Tibial artery (tissue), 4 donors: ENCODE measurements around the gene TGFBRAP1.

ENCODE experiments used
- DNase-seq, 2 donors: peaks; one replicate each; pipeline ENCODE4 v3.0.0-alpha.2; 2019
- H3K27ac ChIP-seq, 2 donors: fragments of 200-600 bp; sonication (generic) in 1 of 2; 1 replicate in 1 of 2; 2 replicates in 1 of 2; pipeline ENCODE4 v1.5.1; 2018 to 2019; ENCODE audit warnings: mild to moderate bottlenecking in 1 of 2
- H3K27me3 ChIP-seq, 2 donors: fragments of 200-600 bp; sonication (generic) in 1 of 2; one replicate each; pipeline versions ENCODE4 v1.5.1 to v1.6.0; 2016 to 2019
- H3K36me3 ChIP-seq, 3 donors: fragments of 200-600 bp; sonication (generic) in 2 of 3; one replicate each; pipeline ENCODE4 v1.5.1; 2016 to 2019; ENCODE audit warnings: mild to moderate bottlenecking in 2 of 3
- H3K4me1 ChIP-seq, 4 donors: fragments of 200-600 bp; sonication (generic) in 2 of 4; 1 replicate in 3 of 4; 2 replicates in 1 of 4; pipeline ENCODE4 v1.5.1; 2016 to 2019
- H3K4me3 ChIP-seq, 2 donors: fragments of 200-600 bp; sonication (generic) in 1 of 2; 1 replicate in 1 of 2; 2 replicates in 1 of 2; pipeline ENCODE4 v1.5.1; 2018 to 2019; ENCODE audit warnings: mild to moderate bottlenecking in 2 of 2
- H3K9me3 ChIP-seq, 3 donors: fragments of 200-600 bp; sonication (generic) in 1 of 3; one replicate each; pipeline ENCODE4 v1.5.1; 2016 to 2019
- intact Hi-C: fragments of 100-400 bp; cut with DNase I; formaldehyde crosslinking; loops from one replicate; pipeline ENCODE4 v1.15.0; 2023; ENCODE audit warnings: low total_unique reads
- TF ChIP-seq, protein P1 (sequence below), 2 experiments: fragments of 200-600 bp in 1 of 2; fragments of 450-650 bp in 1 of 2; IDR thresholded peaks; one replicate each; pipeline ENCODE4 v1.5.1; 2017 to 2019; ENCODE audit warnings: antibody characterized with exemption in 2 of 2, mild to moderate bottlenecking in 1 of 2, moderate library complexity in 1 of 2

Gene TGFBRAP1

DNA sequence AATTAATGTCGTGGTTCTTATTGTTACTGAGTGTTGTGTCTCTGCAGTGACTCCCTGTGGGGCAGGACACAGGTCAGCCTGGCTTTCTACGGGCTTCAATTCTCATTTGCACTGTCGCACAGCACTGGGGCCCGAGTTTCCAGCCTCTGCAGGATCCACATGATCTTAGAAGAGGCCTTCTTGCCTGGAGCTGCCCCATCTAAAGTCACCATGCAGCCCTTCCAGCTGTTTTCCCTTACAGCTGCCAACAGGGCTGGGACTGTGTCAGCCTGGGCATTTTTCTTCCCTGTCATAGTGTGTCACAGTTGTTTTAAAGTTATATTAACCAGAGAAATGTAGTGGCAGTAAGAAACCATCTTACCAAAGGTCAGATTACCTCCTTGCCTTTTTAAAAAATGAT lies 42.3 kb upstream of the TGFBRAP1 start:
- peaks cover 0 to 54% (median 22%) of the 10 kb centered on the region in 4 donors for H3K4me1 ChIP-seq
- intact Hi-C loops = no loop called here
- no peaks in the 10 kb centered on the region for H3K27me3 ChIP-seq
- TF ChIP-seq, protein P1, sequence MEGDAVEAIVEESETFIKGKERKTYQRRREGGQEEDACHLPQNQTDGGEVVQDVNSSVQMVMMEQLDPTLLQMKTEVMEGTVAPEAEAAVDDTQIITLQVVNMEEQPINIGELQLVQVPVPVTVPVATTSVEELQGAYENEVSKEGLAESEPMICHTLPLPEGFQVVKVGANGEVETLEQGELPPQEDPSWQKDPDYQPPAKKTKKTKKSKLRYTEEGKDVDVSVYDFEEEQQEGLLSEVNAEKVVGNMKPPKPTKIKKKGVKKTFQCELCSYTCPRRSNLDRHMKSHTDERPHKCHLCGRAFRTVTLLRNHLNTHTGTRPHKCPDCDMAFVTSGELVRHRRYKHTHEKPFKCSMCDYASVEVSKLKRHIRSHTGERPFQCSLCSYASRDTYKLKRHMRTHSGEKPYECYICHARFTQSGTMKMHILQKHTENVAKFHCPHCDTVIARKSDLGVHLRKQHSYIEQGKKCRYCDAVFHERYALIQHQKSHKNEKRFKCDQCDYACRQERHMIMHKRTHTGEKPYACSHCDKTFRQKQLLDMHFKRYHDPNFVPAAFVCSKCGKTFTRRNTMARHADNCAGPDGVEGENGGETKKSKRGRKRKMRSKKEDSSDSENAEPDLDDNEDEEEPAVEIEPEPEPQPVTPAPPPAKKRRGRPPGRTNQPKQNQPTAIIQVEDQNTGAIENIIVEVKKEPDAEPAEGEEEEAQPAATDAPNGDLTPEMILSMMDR (IDR thresholded peaks at IDR 0.05) = no peak
- no peak for DNase-seq
- peak overlapping the region in 1 of 2 donors; percentile 59 for H3K27ac ChIP-seq
- H3K9me3 ChIP-seq = no peaks in the 10 kb centered on the region
- no peak overlapping the region for H3K4me3 ChIP-seq
- H3K36me3 ChIP-seq = peaks cover 17 to 53% (median 36%) of the 10 kb centered on the region in 3 donors

GRCh38 chr2:105371156-105371555 lies 41.6 kb upstream of the TGFBRAP1 start:
- no peaks in the 10 kb centered on the region for H3K27me3 ChIP-seq
- intact Hi-C loops = no loop called here
- no peaks in the 10 kb centered on the region for H3K9me3 ChIP-seq
- peaks cover 24 to 56% (median 41%) of the 10 kb centered on the region in 3 donors for H3K36me3 ChIP-seq
- H3K4me1 ChIP-seq = peaks cover 0 to 54% (median 22%) of the 10 kb centered on the region in 4 donors
- DNase-seq = no peak
- TF ChIP-seq, protein P1 (IDR thresholded peaks at IDR 0.05) = no peak
- H3K27ac ChIP-seq = no peak overlapping the region
- H3K4me3 ChIP-seq = no peak overlapping the region

GRCh38 chr2:105369777-105370690 lies 40.5 kb upstream of the TGFBRAP1 start:
- Histone ChIP-seq H3K36me3 (peaks cover 35 to 61% (median 43%) of the 10 kb centered on the region in 3 donors), H3K4me1 (peaks cover 0 to 43% (median 22%) of the 10 kb centered on the region in 4 donors), H3K27me3 (no peaks in the 10 kb centered on the region), H3K4me3 (no peak overlapping the region), H3K9me3 (no peaks in the 10 kb centered on the region), H3K27ac (no peak overlapping the region)
- DNase-seq = peak; percentile 90 to 91
- TF ChIP-seq, protein P1 (IDR thresholded peaks at IDR 0.05) = peak; percentile 95 to 98
- intact Hi-C loops = loop anchor here (1.0 kb wide), 1 partner anchor 151 kb away; no protein-coding TSS in a partner anchor

GRCh38 chr2:105368759-105369408 lies 39.3 kb upstream of the TGFBRAP1 start:
- no peak overlapping the region for H3K4me3 ChIP-seq
- H3K36me3 ChIP-seq = peaks cover 45 to 71% (median 55%) of the 10 kb centered on the region in 3 donors
- TF ChIP-seq, protein P1 (IDR thresholded peaks at IDR 0.05) = no peak
- no peaks in the 10 kb centered on the region for H3K9me3 ChIP-seq
- H3K27ac ChIP-seq = no peak overlapping the region
- peaks cover 0 to 32% (median 17%) of the 10 kb centered on the region in 4 donors for H3K4me1 ChIP-seq
- no peak for DNase-seq
- H3K27me3 ChIP-seq = no peaks in the 10 kb centered on the region
- intact Hi-C loops = loop anchor here (1.0 kb wide), 1 partner anchor 152 kb away; no protein-coding TSS in a partner anchor

GRCh38 chr2:105365206-105365605 lies 35.7 kb upstream of the TGFBRAP1 start:
- peaks cover 0 to 8% (median 3%) of the 10 kb centered on the region in 4 donors for H3K4me1 ChIP-seq
- TF ChIP-seq, protein P1 (IDR thresholded peaks at IDR 0.05) = no peak
- H3K4me3 ChIP-seq = no peak overlapping the region
- peaks cover 66 to 85% (median 81%) of the 10 kb centered on the region in 3 donors for H3K36me3 ChIP-seq
- no peaks in the 10 kb centered on the region for H3K27me3 ChIP-seq
- no peak for DNase-seq
- H3K27ac ChIP-seq = no peak overlapping the region
- no peaks in the 10 kb centered on the region for H3K9me3 ChIP-seq
- intact Hi-C loops = no loop called here
